ENCODE data around the gene CPNE4. TPM values are rescaled to one million over a fixed set of nuclear protein-coding genes. Genes with fewer than 3 reads are reported as not detected.

The CPNE4 gene
- total RNA-seq, 2 donors from 2014 or later, result 1.7 to 2.5 TPM

DNA sequence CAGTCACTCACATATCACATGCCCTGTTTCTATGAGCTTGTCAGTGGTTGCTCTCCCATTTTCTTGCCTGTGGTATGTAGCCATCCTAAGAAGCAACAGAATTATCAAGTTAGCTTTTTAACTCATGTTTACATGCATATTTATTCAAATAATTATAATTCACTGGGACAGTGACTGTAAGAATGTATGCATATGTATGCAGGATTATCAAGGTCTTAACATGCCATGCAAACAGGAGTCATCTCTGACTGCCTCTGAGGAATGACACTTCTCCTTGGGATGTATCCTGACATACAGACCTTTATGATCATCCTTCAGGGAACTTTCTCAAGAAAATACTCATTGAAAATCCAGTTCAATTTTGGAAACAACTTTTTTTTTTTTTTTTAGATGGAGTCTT lies 240.9 kb downstream of the CPNE4 start:
- peaks cover 14% of the 10 kb centered on the region for H3K4me1 Mint-ChIP-seq
- no peaks in the 10 kb centered on the region for H3K27me3 Mint-ChIP-seq (ENCODE audit: insufficient read depth)
- H3K27ac Mint-ChIP-seq, result no peak overlapping the region
- H3K9me3 Mint-ChIP-seq, result no peaks in the 10 kb centered on the region
- Histone ChIP-seq H3K27ac (ENCODE audit: low read depth, low read length) (no peak overlapping the region), H3K9ac (ENCODE audit: extremely low read depth, low read length, poor library complexity, severe bottlenecking) (no peak overlapping the region), H3K36me3 (ENCODE audit: control insufficient read depth, insufficient read depth, low read length) (no peaks in the 10 kb centered on the region), H3K9me3 (ENCODE audit: control insufficient read depth, low read length) (no peaks in the 10 kb centered on the region), H3K4me3 (ENCODE audit: low read length) (no peak overlapping the region), H3K4me1 (ENCODE audit: control insufficient read depth, insufficient read depth, low read length) (peaks cover 3% of the 10 kb centered on the region), H3K27me3 (ENCODE audit: control insufficient read depth, insufficient read depth, low read length, poor library complexity, severe bottlenecking) (peaks cover 5% of the 10 kb centered on the region)
- DNase-seq, result no peak
- H3K36me3 Mint-ChIP-seq (ENCODE audit: low read depth), result no peaks in the 10 kb centered on the region
- no peak overlapping the region for H3K4me3 Mint-ChIP-seq
- TF ChIP-seq, protein P1, sequence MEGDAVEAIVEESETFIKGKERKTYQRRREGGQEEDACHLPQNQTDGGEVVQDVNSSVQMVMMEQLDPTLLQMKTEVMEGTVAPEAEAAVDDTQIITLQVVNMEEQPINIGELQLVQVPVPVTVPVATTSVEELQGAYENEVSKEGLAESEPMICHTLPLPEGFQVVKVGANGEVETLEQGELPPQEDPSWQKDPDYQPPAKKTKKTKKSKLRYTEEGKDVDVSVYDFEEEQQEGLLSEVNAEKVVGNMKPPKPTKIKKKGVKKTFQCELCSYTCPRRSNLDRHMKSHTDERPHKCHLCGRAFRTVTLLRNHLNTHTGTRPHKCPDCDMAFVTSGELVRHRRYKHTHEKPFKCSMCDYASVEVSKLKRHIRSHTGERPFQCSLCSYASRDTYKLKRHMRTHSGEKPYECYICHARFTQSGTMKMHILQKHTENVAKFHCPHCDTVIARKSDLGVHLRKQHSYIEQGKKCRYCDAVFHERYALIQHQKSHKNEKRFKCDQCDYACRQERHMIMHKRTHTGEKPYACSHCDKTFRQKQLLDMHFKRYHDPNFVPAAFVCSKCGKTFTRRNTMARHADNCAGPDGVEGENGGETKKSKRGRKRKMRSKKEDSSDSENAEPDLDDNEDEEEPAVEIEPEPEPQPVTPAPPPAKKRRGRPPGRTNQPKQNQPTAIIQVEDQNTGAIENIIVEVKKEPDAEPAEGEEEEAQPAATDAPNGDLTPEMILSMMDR (conservative IDR thresholded peaks at IDR 0.05), result no peak

DNA sequence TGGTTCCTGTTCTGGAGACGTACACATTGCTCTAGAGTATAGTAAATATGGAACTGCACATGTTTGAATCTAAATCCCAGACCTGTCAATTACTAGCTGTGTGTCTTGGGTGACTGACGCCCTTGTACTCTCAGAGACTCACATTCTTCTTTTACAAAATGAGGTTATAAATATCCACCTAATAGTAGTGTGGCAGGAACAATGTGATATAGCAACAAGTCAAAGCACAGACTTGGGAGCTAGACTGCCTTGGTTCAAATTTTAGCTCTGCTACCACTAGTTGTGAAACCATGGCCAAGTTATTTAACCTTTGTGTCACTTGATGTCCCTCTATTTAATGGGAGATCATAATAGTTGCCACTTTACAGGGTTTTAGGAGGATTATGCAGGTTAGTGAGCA lies 245.6 kb downstream of the CPNE4 start:
- no peaks in the 10 kb centered on the region for H3K27me3 Mint-ChIP-seq (ENCODE audit: insufficient read depth)
- H3K27ac Mint-ChIP-seq, result no peak overlapping the region
- no peaks in the 10 kb centered on the region for H3K36me3 Mint-ChIP-seq (ENCODE audit: low read depth)
- Histone ChIP-seq H3K27ac (ENCODE audit: low read depth, low read length) (no peak overlapping the region), H3K9me3 (ENCODE audit: control insufficient read depth, low read length) (no peaks in the 10 kb centered on the region), H3K4me3 (ENCODE audit: low read length) (no peak overlapping the region), H3K9ac (ENCODE audit: extremely low read depth, low read length, poor library complexity, severe bottlenecking) (no peak overlapping the region), H3K36me3 (ENCODE audit: control insufficient read depth, insufficient read depth, low read length) (no peaks in the 10 kb centered on the region), H3K27me3 (ENCODE audit: control insufficient read depth, insufficient read depth, low read length, poor library complexity, severe bottlenecking) (no peaks in the 10 kb centered on the region), H3K4me1 (ENCODE audit: control insufficient read depth, insufficient read depth, low read length) (peaks cover 3% of the 10 kb centered on the region)
- DNase-seq, result no peak
- no peak overlapping the region for H3K4me3 Mint-ChIP-seq
- H3K9me3 Mint-ChIP-seq, result no peaks in the 10 kb centered on the region
- peaks cover 7% of the 10 kb centered on the region for H3K4me1 Mint-ChIP-seq
- TF ChIP-seq, protein P1 (conservative IDR thresholded peaks at IDR 0.05), result no peak
- 95% methylated on average over 2 of the region's 2 CpGs; no CpG with 5 or more reads in 1 of the 2 experiments for WGBS, 2 experiments (ENCODE audit: insufficient coverage in 1 of 2, insufficient read length in 1 of 2)

DNA sequence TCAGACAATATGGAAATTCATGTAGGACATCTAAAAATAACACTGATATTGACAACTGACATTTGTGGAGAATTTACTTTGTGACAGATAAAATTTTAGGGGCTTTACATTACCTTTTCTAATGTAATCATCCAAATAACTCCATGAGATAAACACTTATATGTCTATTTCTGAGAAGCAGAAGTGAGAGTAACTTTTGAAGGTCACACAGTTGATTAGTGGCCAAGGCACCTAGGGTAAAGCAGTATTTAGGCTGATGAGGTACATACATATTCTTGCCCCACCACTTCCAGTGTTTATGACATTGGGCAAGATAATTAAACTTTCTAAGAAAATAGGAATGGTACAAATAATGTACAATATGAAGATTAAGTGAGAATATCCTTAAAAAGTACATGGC lies 248.4 kb downstream of the CPNE4 start:
- peaks cover 7% of the 10 kb centered on the region for H3K4me1 Mint-ChIP-seq
- no peaks in the 10 kb centered on the region for H3K9me3 ChIP-seq (ENCODE audit: control insufficient read depth, low read length)
- H3K4me3 Mint-ChIP-seq, result no peak overlapping the region
- H3K36me3 Mint-ChIP-seq (ENCODE audit: low read depth), result no peaks in the 10 kb centered on the region
- peaks cover 3% of the 10 kb centered on the region for H3K4me1 ChIP-seq (ENCODE audit: control insufficient read depth, insufficient read depth, low read length)
- no peaks in the 10 kb centered on the region for H3K9me3 Mint-ChIP-seq
- H3K27ac Mint-ChIP-seq, result no peak overlapping the region
- DNase-seq, result no peak
- H3K9ac ChIP-seq (ENCODE audit: extremely low read depth, low read length, poor library complexity, severe bottlenecking), result no peak overlapping the region
- H3K4me3 ChIP-seq (ENCODE audit: low read length), result no peak overlapping the region
- no peak overlapping the region for H3K27ac ChIP-seq (ENCODE audit: low read depth, low read length)
- no peaks in the 10 kb centered on the region for H3K27me3 Mint-ChIP-seq (ENCODE audit: insufficient read depth)
- TF ChIP-seq, protein P1 (conservative IDR thresholded peaks at IDR 0.05), result no peak
- H3K36me3 ChIP-seq (ENCODE audit: control insufficient read depth, insufficient read depth, low read length), result no peaks in the 10 kb centered on the region
- H3K27me3 ChIP-seq (ENCODE audit: control insufficient read depth, insufficient read depth, low read length, poor library complexity, severe bottlenecking), result no peaks in the 10 kb centered on the region

Measured in endodermal cell (in vitro differentiated cells).